HUDEP-2 (cell line): ENCODE results near the gene DNASE1L1.
"Not testable (repeated sequence)": the region's sequence is repeated elsewhere in the genome, so short reads cannot be mapped to it uniquely, and the experiment has no call there.

Source experiments
- DNase-seq, 76 experiments: peaks; one replicate each; lab custom pipeline; 2025; ENCODE audit not compliant: unreplicated experiment in 76 of 76; lab: John Stamatoyannopoulos, UW

The DNASE1L1 gene

GRCh38 chrX:154388094-154388493 lies 21.0 kb downstream of the DNASE1L1 start:
- not testable (repeated sequence) for DNase-seq

- no peak for DNase-seq
Measured at GRCh38 chrX:154384284-154384892, 24.7 kb downstream of the DNASE1L1 start.

GRCh38 chrX:154383359-154384283 lies 25.4 kb downstream of the DNASE1L1 start:
- DNase-seq: no peak

GRCh38 chrX:154382483-154383069 lies 26.5 kb downstream of the DNASE1L1 start:
- DNase-seq: no peak

GRCh38 chrX:154381271-154381670 lies 27.8 kb downstream of the DNASE1L1 start:
- DNase-seq: no peak

- no peak for DNase-seq
Measured at GRCh38 chrX:154380787-154381186, 28.3 kb downstream of the DNASE1L1 start.

- no peak for DNase-seq
Measured at GRCh38 chrX:154380153-154380552, 28.9 kb downstream of the DNASE1L1 start.

- DNase-seq: no peak
Measured at GRCh38 chrX:154379569-154379951, 29.5 kb downstream of the DNASE1L1 start.

- DNase-seq: peak in 75 of 76 experiments; percentile 31 to 100 (median 98)
Measured at GRCh38 chrX:154378799-154379568, 30.1 kb downstream of the DNASE1L1 start, which contains the start of gene EMD. EMD (plus strand) TSS chrX:154379295; CDS start chrX:154379485, 190 bp downstream.

GRCh38 chrX:154378059-154378798 lies 30.8 kb downstream of the DNASE1L1 start:
- DNase-seq: peak in 29 of 76 experiments; percentile 1 to 53 (median 24)

GRCh38 chrX:154376774-154377173 lies 32.3 kb downstream of the DNASE1L1 start:
- no peak for DNase-seq

GRCh38 chrX:154375156-154375504 lies 33.9 kb downstream of the DNASE1L1 start:
- DNase-seq: no peak

- peak in 6 of 76 experiments; percentile 2 to 18 (median 7) for DNase-seq
Measured at GRCh38 chrX:154374313-154375155, 34.5 kb downstream of the DNASE1L1 start, which contains the start of gene FLNA. FLNA (minus strand) TSS chrX:154374634; CDS start chrX:154371245, 3,389 bp downstream.

GRCh38 chrX:154373340-154374306 lies 35.4 kb downstream of the DNASE1L1 start:
- DNase-seq: peak in 18 of 76 experiments; percentile 5 to 48 (median 25)

- DNase-seq: peak in 26 of 76 experiments; percentile 0 to 51 (median 20)
Measured at GRCh38 chrX:154372612-154373022, 36.4 kb downstream of the DNASE1L1 start.

- DNase-seq: no peak
Measured at GRCh38 chrX:154371789-154372300, 37.2 kb downstream of the DNASE1L1 start.

- peak in 73 of 76 experiments; percentile 5 to 88 (median 77) for DNase-seq
Measured at GRCh38 chrX:154371017-154371788, 37.9 kb downstream of the DNASE1L1 start.
